IMR-90 (cell line): ENCODE results near the gene ABHD13.

Experiments
- RAD21 ChIP-seq: IDR thresholded peaks from 2 replicates; pipeline ENCODE4 v1.6.1; 2012; ENCODE audit warnings: low read length, improper control_type of control experiment
- TF ChIP-seq, protein P1 (sequence below): conservative IDR thresholded peaks from 2 replicates; pipeline ENCODE4 v1.5.1; 2012; ENCODE audit warnings: mild to moderate bottlenecking, low read depth, low read length, improper control_type of control experiment

GRCh38 chr13:108223687-108224503 lies 5.7 kb downstream of the ABHD13 start:
- no peak for TF ChIP-seq RAD21
- TF ChIP-seq, protein P1, sequence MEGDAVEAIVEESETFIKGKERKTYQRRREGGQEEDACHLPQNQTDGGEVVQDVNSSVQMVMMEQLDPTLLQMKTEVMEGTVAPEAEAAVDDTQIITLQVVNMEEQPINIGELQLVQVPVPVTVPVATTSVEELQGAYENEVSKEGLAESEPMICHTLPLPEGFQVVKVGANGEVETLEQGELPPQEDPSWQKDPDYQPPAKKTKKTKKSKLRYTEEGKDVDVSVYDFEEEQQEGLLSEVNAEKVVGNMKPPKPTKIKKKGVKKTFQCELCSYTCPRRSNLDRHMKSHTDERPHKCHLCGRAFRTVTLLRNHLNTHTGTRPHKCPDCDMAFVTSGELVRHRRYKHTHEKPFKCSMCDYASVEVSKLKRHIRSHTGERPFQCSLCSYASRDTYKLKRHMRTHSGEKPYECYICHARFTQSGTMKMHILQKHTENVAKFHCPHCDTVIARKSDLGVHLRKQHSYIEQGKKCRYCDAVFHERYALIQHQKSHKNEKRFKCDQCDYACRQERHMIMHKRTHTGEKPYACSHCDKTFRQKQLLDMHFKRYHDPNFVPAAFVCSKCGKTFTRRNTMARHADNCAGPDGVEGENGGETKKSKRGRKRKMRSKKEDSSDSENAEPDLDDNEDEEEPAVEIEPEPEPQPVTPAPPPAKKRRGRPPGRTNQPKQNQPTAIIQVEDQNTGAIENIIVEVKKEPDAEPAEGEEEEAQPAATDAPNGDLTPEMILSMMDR, result no peak
